HepG2 (cell line): ENCODE measurements around the gene SMARCD1. TPM values are rescaled to one million over a fixed set of nuclear protein-coding genes. Genes with fewer than 3 reads are reported as not detected.

Source experiments
- ATAC-seq: fragments of 200-7000 bp; cut with Tn5 transposase; 3 replicates; pipeline ENCODE4 v1.9.1; 2020; ENCODE audit warnings: mild to moderate bottlenecking, moderate library complexity
- BruUV-seq: library from RNA; stranded (reverse); fragments of 400-500 nt; replicated peaks from 2 replicates; lab custom pipeline; 2021; lab: Mats Ljungman, UMichigan
- CTCF ChIA-PET: fragments of 300-600 bp; formaldehyde crosslinking; extraction: SDS; loops from one replicate; lab custom pipeline; 2021; ENCODE audit warnings: low total read pairs, inconsistent platforms, low intra/inter-chr PET ratio; lab: Yijun Ruan, JAX
- POLR2A ChIA-PET: fragments of 350-600 bp; sonication (Branson Sonifier 250); formaldehyde crosslinking; loops from one replicate; lab custom pipeline; 2020; ENCODE audit warnings: antibody characterized with exemption, inconsistent platforms; lab: Yijun Ruan, JAX
- DNase-seq: peaks from one replicate; pipeline ENCODE4 v3.0.0-alpha.2; 2015; ENCODE audit warnings: low spot score
- FAIRE-seq: peaks from 3 replicates; lab custom pipeline; 2011; peaks lifted over from hg19 to GRCh38; lab: Jason Lieb, UNC
- H2AFZ ChIP-seq: one replicate; pipeline ENCODE4 v1.6.1; 2011; ENCODE audit warnings: low read length, inconsistent platforms
- H3K27ac ChIP-seq: fragments of 300-600 bp; 3 replicates; pipeline ENCODE4 v1.8.0; 2011; ENCODE audit warnings: mixed run types, mild to moderate bottlenecking, mixed read lengths, low read length, inconsistent platforms; ENCODE audit not compliant: insufficient read depth; ENCODE audit errors: extremely low read length
- H3K27me3 ChIP-seq, 2 experiments: fragments of 200-600 bp in 1 of 2; 2 replicates in 1 of 2; 3 replicates in 1 of 2; pipeline versions ENCODE4 v1.6.0 to v1.8.0; 2011; ENCODE audit warnings: low read length in 2 of 2, mild to moderate bottlenecking in 2 of 2, moderate library complexity in 2 of 2, inconsistent platforms in 1 of 2; ENCODE audit not compliant: insufficient read depth in 2 of 2, control insufficient read depth in 1 of 2
- H3K36me3 ChIP-seq, 2 experiments: fragments of 200-600 bp in 1 of 2; replicated peaks in 1 of 2; 2 replicates in 1 of 2; 3 replicates in 1 of 2; pipeline versions ENCODE4 v1.5.1 to v1.8.0; 2011; ENCODE audit warnings: low read length in 2 of 2, inconsistent platforms in 1 of 2; ENCODE audit not compliant: insufficient read depth in 2 of 2, control insufficient read depth in 1 of 2
- H3K4me1 ChIP-seq: 2 replicates; pipeline ENCODE4 v1.5.1; 2012; ENCODE audit warnings: low read length, inconsistent platforms; ENCODE audit not compliant: insufficient read depth
- H3K4me2 ChIP-seq: 2 replicates; pipeline ENCODE4 v1.6.0; 2011; ENCODE audit warnings: low read depth, low read length, inconsistent platforms
- H3K4me3 ChIP-seq, 3 experiments: fragments of 200-600 bp in 1 of 3; sonication (generic), shearing (Covaris generic) in 1 of 3; replicated peaks in 1 of 3; 2 replicates each; pipeline ENCODE4 v1.5.1; 2011 to 2016; ENCODE audit warnings: low read length in 3 of 3, inconsistent platforms in 2 of 3, low read depth in 2 of 3, mild to moderate bottlenecking in 2 of 3, control low read depth in 1 of 3, mixed read lengths in 1 of 3; ENCODE audit not compliant: insufficient read depth in 1 of 3
- H3K79me2 ChIP-seq: one replicate; pipeline ENCODE4 v1.6.1; 2011; ENCODE audit warnings: low read length, inconsistent platforms; ENCODE audit not compliant: insufficient read depth
- H3K9ac ChIP-seq: 2 replicates; pipeline ENCODE4 v1.6.0; 2011; ENCODE audit warnings: mild to moderate bottlenecking, low read depth, low read length, inconsistent platforms; ENCODE audit not compliant: insufficient read depth
- H3K9me3 ChIP-seq: 2 replicates; pipeline ENCODE4 v1.5.1; 2012; ENCODE audit warnings: mild to moderate bottlenecking, low read length
- H4K20me1 ChIP-seq: 2 replicates; pipeline ENCODE4 v1.6.0; 2011; ENCODE audit warnings: inconsistent platforms, mild to moderate bottlenecking, low read length, moderate library complexity; ENCODE audit not compliant: insufficient read depth
- ATAD3A ChIP-seq: sonication (generic); formaldehyde crosslinking; IDR thresholded peaks from 2 replicates; pipeline ENCODE4 v1.4.0; 2020; ENCODE audit warnings: missing genetic modification reagents
- ESRRA ChIP-seq: sonication (generic); formaldehyde crosslinking; IDR thresholded peaks from 2 replicates; pipeline ENCODE4 v1.5.1; 2020; ENCODE audit warnings: mild to moderate bottlenecking, low read depth, missing genetic modification reagents
- GZF1 ChIP-seq: sonication (generic); formaldehyde crosslinking; IDR thresholded peaks from 2 replicates; pipeline ENCODE4 v1.5.1; 2020; ENCODE audit warnings: mild to moderate bottlenecking, missing genetic modification reagents
- RFX3 ChIP-seq: IDR thresholded peaks from 2 replicates; pipeline ENCODE4 v1.6.1; 2016; ENCODE audit warnings: missing biosample characterization, missing genetic modification reagents
- RNF2 ChIP-seq: fragments of 450-650 bp; conservative IDR thresholded peaks from 2 replicates; pipeline ENCODE4 v1.6.1; 2016; ENCODE audit warnings: low read depth
- SIX1 ChIP-seq: sonication (generic); formaldehyde crosslinking; IDR thresholded peaks from 2 replicates; pipeline ENCODE4 v1.4.0; 2020; ENCODE audit warnings: missing genetic modification reagents, borderline replicate concordance
- SMAD9 ChIP-seq: sonication (generic); formaldehyde crosslinking; IDR thresholded peaks from 2 replicates; pipeline ENCODE4 v1.5.1; 2020; ENCODE audit warnings: mild to moderate bottlenecking, missing genetic modification reagents
- TBX3 ChIP-seq: fragments of 450-650 bp; IDR thresholded peaks from 2 replicates; pipeline ENCODE4 v1.6.1; 2017; ENCODE audit warnings: antibody characterized with exemption, mild to moderate bottlenecking, inconsistent platforms, borderline replicate concordance
- TEAD2 ChIP-seq: sonication (generic); formaldehyde crosslinking; IDR thresholded peaks from 2 replicates; pipeline ENCODE4 v1.9.0; 2021; ENCODE audit warnings: missing genetic modification reagents
- ZBTB7A ChIP-seq: sonication (generic); formaldehyde crosslinking; IDR thresholded peaks from 2 replicates; pipeline ENCODE4 v1.8.0; 2022; ENCODE audit warnings: mild to moderate bottlenecking, missing genetic modification reagents
- ZNF230 ChIP-seq: sonication (generic); formaldehyde crosslinking; IDR thresholded peaks from 2 replicates; pipeline ENCODE4 v1.4.0; 2020; ENCODE audit warnings: mild to moderate bottlenecking, missing genetic modification reagents
- ZNF251 ChIP-seq: sonication (generic); formaldehyde crosslinking; IDR thresholded peaks from 2 replicates; pipeline ENCODE4 v1.9.0; 2021; ENCODE audit warnings: mild to moderate bottlenecking, missing genetic modification reagents
- ZNF335 ChIP-seq: sonication (generic); formaldehyde crosslinking; IDR thresholded peaks from 2 replicates; pipeline ENCODE4 v1.4.0; 2020; ENCODE audit warnings: missing genetic modification reagents
- ZNF382 ChIP-seq: sonication (generic); formaldehyde crosslinking; IDR thresholded peaks from 2 replicates; pipeline ENCODE4 v1.5.0; 2020; ENCODE audit warnings: missing genetic modification reagents, mild to moderate bottlenecking, borderline replicate concordance
- WGBS: methylation state at CpG from one replicate; pipeline ENCODE4 v1.1.6; 2017; ENCODE audit warnings: low lambda C conversion rate; 5-methylcytosine and 5-hydroxymethylcytosine counted together
- in situ Hi-C: cut with HindIII; loops from 2 replicates; pipeline ENCODE4 v1.10.0; 2017; ENCODE audit warnings: low pct_unique_long_range_greater_than_20kb; ENCODE audit not compliant: extremely low pct_ligation_motif_present
- intact Hi-C: fragments of 100-400 bp; cut with micrococcal nuclease; formaldehyde crosslinking; loops from one replicate; pipeline ENCODE4 v1.10.0; 2022; ENCODE audit not compliant: unreplicated experiment
- polyA plus RNA-seq, 8 experiments: library from polyadenylated mRNA; depleted of rRNA in 3 of 8; stranded (reverse) in 7 of 8; unstranded in 1 of 8; fragments of >200 nt; fragmentation: Illumina TruSeq in 4 of 8; extraction: Trizol in 4 of 8; gene quantifications; 2 replicates each; pipeline versions ENCODE4 v1.2.1 to v1.2.3, GENCODE V29; 2011 to 2016; ENCODE audit warnings: low read depth in 4 of 8, missing spikeins in 1 of 8, mixed read lengths in 1 of 8; ENCODE audit not compliant: insufficient read depth in 1 of 8
- total RNA-seq, 5 experiments: library from RNA; depleted of rRNA; stranded (reverse); fragments of >200 nt; fragmentation: Illumina TruSeq; extraction: Trizol; gene quantifications; 2 replicates each; pipeline ENCODE4 v1.2.3, GENCODE V29; 2016; ENCODE audit warnings: low read depth in 1 of 5
- TF ChIP-seq, protein P1 (sequence below): IDR thresholded peaks from 2 replicates; pipeline ENCODE4 v1.4.0; 2020; ENCODE audit warnings: mild to moderate bottlenecking, missing genetic modification reagents
- TF ChIP-seq, protein P2 (sequence below): fragments of 450-650 bp; IDR thresholded peaks from 2 replicates; pipeline ENCODE4 v1.6.1; 2016
- TF ChIP-seq, protein P3 (sequence below): sonication (generic); formaldehyde crosslinking; IDR thresholded peaks from 2 replicates; pipeline ENCODE4 v1.5.0; 2020; ENCODE audit warnings: mild to moderate bottlenecking, missing genetic modification reagents
- TF ChIP-seq, protein P4 (sequence below): IDR thresholded peaks from 2 replicates; pipeline ENCODE4 v1.6.1; 2016; ENCODE audit warnings: low read depth

SMARCD1 gene
- total and polyA plus RNA-seq, 2 of the 13 experiments (the other 11 are each of a cell fraction or from before 2014, with no cell fraction given), result 51.7 to 54.6 TPM

DNA sequence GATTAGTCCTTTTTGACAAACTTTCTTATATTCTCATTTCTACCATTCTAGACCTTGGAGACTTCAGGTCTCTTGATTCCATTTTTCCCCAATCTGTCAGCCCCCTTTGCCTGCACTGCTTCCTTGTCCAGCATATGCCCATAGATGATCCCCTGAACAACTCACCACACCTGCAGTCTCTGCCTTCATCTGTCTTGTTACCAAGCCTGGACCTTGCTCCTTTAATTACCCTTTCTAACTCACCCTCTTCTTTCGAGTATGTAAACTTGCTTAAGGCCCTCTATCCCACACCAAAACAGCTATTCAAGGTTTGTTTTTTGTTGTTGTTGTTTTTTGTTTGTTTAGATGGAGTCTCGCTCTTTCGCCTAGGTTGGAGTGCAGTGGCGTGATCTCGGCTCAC is 36.5 kb downstream of the SMARCD1 start:
- POLR2A ChIA-PET, result interaction anchor here (1.7 kb wide), 1 partner anchor 10 kb away, joined by 9 read pairs; the partner anchor contains the start of gene COX14
- Histone ChIP-seq H3K9ac (no peak overlapping the region), H3K4me2 (no peak overlapping the region), H3K4me3 (no peak overlapping the region), H3K27me3 (no peaks in the 10 kb centered on the region), H3K4me1 (no peaks in the 10 kb centered on the region), H4K20me1 (no peaks in the 10 kb centered on the region), H2AFZ (no peak overlapping the region), H3K79me2 (peaks cover 2% of the 10 kb centered on the region), H3K36me3 (peaks cover 2 to 23% of the 10 kb centered on the region in 2 experiments; a peak in 2 of 5 replicates), H3K9me3 (no peaks in the 10 kb centered on the region), H3K27ac (no peak overlapping the region)
- ATAC-seq, result no peak
- no TSS peak for BruUV-seq
- intact Hi-C loops (no loop called here), in situ Hi-C loops (no loop called here)
- WGBS, result 96% methylated on average over 5 of the region's 5 CpGs
- no peak for DNase-seq
- CTCF ChIA-PET, result no interaction called here
- no peak for FAIRE-seq
- TF ChIP-seq ATAD3A (no peak), TEAD2 (CRISPR knock-in tag) (no peak), ESRRA (no peak), RFX3 (CRISPR knock-in tag) (no peak), ZNF382 (CRISPR knock-in tag) (no peak), SIX1 (no peak), RNF2 (no peak), TBX3 (no peak), ZBTB7A (CRISPR knock-in tag) (no peak), ZNF335 (CRISPR knock-in tag) (no peak), ZNF251 (CRISPR knock-in tag) (no peak), ZNF230 (no peak), SMAD9 (no peak), GZF1 (no peak)
- TF ChIP-seq, protein P1, sequence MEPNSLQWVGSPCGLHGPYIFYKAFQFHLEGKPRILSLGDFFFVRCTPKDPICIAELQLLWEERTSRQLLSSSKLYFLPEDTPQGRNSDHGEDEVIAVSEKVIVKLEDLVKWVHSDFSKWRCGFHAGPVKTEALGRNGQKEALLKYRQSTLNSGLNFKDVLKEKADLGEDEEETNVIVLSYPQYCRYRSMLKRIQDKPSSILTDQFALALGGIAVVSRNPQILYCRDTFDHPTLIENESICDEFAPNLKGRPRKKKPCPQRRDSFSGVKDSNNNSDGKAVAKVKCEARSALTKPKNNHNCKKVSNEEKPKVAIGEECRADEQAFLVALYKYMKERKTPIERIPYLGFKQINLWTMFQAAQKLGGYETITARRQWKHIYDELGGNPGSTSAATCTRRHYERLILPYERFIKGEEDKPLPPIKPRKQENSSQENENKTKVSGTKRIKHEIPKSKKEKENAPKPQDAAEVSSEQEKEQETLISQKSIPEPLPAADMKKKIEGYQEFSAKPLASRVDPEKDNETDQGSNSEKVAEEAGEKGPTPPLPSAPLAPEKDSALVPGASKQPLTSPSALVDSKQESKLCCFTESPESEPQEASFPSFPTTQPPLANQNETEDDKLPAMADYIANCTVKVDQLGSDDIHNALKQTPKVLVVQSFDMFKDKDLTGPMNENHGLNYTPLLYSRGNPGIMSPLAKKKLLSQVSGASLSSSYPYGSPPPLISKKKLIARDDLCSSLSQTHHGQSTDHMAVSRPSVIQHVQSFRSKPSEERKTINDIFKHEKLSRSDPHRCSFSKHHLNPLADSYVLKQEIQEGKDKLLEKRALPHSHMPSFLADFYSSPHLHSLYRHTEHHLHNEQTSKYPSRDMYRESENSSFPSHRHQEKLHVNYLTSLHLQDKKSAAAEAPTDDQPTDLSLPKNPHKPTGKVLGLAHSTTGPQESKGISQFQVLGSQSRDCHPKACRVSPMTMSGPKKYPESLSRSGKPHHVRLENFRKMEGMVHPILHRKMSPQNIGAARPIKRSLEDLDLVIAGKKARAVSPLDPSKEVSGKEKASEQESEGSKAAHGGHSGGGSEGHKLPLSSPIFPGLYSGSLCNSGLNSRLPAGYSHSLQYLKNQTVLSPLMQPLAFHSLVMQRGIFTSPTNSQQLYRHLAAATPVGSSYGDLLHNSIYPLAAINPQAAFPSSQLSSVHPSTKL, result no peak
- TF ChIP-seq, protein P2, sequence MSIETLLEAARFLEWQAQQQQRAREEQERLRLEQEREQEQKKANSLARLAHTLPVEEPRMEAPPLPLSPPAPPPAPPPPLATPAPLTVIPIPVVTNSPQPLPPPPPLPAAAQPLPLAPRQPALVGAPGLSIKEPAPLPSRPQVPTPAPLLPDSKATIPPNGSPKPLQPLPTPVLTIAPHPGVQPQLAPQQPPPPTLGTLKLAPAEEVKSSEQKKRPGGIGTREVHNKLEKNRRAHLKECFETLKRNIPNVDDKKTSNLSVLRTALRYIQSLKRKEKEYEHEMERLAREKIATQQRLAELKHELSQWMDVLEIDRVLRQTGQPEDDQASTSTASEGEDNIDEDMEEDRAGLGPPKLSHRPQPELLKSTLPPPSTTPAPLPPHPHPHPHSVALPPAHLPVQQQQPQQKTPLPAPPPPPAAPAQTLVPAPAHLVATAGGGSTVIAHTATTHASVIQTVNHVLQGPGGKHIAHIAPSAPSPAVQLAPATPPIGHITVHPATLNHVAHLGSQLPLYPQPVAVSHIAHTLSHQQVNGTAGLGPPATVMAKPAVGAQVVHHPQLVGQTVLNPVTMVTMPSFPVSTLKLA, result no peak
- TF ChIP-seq, protein P3, sequence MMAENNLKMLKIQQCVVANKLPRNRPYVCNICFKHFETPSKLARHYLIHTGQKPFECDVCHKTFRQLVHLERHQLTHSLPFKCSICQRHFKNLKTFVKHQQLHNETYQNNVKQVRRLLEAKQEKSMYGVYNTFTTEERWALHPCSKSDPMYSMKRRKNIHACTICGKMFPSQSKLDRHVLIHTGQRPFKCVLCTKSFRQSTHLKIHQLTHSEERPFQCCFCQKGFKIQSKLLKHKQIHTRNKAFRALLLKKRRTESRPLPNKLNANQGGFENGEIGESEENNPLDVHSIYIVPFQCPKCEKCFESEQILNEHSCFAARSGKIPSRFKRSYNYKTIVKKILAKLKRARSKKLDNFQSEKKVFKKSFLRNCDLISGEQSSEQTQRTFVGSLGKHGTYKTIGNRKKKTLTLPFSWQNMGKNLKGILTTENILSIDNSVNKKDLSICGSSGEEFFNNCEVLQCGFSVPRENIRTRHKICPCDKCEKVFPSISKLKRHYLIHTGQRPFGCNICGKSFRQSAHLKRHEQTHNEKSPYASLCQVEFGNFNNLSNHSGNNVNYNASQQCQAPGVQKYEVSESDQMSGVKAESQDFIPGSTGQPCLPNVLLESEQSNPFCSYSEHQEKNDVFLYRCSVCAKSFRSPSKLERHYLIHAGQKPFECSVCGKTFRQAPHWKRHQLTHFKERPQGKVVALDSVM, result no peak
- TF ChIP-seq, protein P4, sequence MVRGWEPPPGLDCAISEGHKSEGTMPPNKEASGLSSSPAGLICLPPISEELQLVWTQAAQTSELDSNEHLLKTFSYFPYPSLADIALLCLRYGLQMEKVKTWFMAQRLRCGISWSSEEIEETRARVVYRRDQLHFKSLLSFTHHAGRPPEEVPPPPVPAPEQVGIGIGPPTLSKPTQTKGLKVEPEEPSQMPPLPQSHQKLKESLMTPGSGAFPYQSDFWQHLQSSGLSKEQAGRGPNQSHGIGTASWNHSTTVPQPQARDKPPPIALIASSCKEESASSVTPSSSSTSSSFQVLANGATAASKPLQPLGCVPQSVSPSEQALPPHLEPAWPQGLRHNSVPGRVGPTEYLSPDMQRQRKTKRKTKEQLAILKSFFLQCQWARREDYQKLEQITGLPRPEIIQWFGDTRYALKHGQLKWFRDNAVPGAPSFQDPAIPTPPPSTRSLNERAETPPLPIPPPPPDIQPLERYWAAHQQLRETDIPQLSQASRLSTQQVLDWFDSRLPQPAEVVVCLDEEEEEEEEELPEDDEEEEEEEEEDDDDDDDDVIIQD, result no peak
